Measurements from ENCODE around the gene CCDC14. TPM values are rescaled to one million over a fixed set of nuclear protein-coding genes. Genes with fewer than 3 reads are reported as not detected.

CCDC14 gene
- polyA plus RNA-seq, 1 donor (not counting 4 experiments of a cell fraction or from before 2014, with no cell fraction given) = 50.5 TPM

GRCh38 chr3:123920868-123921267 lies 40.2 kb downstream of the CCDC14 start:
- no peak overlapping the region for H3K9ac ChIP-seq (ENCODE audit: control insufficient read depth, extremely low read depth, insufficient read depth, low read length)
- H3K4me1 ChIP-seq (ENCODE audit: control insufficient read depth, extremely low read depth, insufficient read depth, low read length) = no peaks in the 10 kb centered on the region
- no peak overlapping the region for H2AFZ ChIP-seq (ENCODE audit: control insufficient read depth, low read length)
- no peak overlapping the region for H3K4me2 ChIP-seq (ENCODE audit: control insufficient read depth, extremely low read depth, insufficient read depth, low read depth, low read length)
- H3K9me1 ChIP-seq (ENCODE audit: control insufficient read depth, extremely low read depth, insufficient read depth, low read length) = no peaks in the 10 kb centered on the region
- no peaks in the 10 kb centered on the region for H3K9me3 ChIP-seq (ENCODE audit: control insufficient read depth, low read depth, low read length)
- H3K27ac ChIP-seq (ENCODE audit: control insufficient read depth, insufficient read depth, low read length) = no peak overlapping the region
- no peaks in the 10 kb centered on the region for H3K79me2 ChIP-seq (ENCODE audit: control insufficient read depth, insufficient read depth, low read length)
- TF ChIP-seq EZH2 (IDR thresholded peaks at IDR 0.05; ENCODE audit: low read length) = no peak
- TF ChIP-seq, protein P1, sequence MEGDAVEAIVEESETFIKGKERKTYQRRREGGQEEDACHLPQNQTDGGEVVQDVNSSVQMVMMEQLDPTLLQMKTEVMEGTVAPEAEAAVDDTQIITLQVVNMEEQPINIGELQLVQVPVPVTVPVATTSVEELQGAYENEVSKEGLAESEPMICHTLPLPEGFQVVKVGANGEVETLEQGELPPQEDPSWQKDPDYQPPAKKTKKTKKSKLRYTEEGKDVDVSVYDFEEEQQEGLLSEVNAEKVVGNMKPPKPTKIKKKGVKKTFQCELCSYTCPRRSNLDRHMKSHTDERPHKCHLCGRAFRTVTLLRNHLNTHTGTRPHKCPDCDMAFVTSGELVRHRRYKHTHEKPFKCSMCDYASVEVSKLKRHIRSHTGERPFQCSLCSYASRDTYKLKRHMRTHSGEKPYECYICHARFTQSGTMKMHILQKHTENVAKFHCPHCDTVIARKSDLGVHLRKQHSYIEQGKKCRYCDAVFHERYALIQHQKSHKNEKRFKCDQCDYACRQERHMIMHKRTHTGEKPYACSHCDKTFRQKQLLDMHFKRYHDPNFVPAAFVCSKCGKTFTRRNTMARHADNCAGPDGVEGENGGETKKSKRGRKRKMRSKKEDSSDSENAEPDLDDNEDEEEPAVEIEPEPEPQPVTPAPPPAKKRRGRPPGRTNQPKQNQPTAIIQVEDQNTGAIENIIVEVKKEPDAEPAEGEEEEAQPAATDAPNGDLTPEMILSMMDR (optimal IDR thresholded peaks at IDR 0.05 in 1 of 3, IDR thresholded peaks at IDR 0.05 in 1 of 3, conservative IDR thresholded peaks at IDR 0.05 in 1 of 3; ENCODE audit: extremely low read depth in 1 of 3, insufficient read depth in 2 of 3, low read length in 3 of 3) = no peak
- H3K27me3 ChIP-seq (ENCODE audit: control insufficient read depth, extremely low read depth, insufficient read depth, low read length) = no peaks in the 10 kb centered on the region
- H3K36me3 ChIP-seq (ENCODE audit: control insufficient read depth in 2 of 2, extremely low read depth in 1 of 2, insufficient read depth in 2 of 2, low read length in 2 of 2) = no peaks in the 10 kb centered on the region
- FAIRE-seq = no peak
- no peak for DNase-seq (ENCODE audit: low read depth, low spot score)
- H4K20me1 ChIP-seq (ENCODE audit: control insufficient read depth, extremely low read depth, insufficient read depth, low read length) = no peaks in the 10 kb centered on the region
- no peak overlapping the region for H3K4me3 ChIP-seq (ENCODE audit: control insufficient read depth in 2 of 3, extremely low read depth in 1 of 3, insufficient read depth in 2 of 3, low read depth in 1 of 3, low read length in 3 of 3)
- dilution Hi-C loops (cut with MboI; ENCODE audit: extremely low pct_ligation_motif_present, low sequenced_read_pairs) = no loop called here

DNA sequence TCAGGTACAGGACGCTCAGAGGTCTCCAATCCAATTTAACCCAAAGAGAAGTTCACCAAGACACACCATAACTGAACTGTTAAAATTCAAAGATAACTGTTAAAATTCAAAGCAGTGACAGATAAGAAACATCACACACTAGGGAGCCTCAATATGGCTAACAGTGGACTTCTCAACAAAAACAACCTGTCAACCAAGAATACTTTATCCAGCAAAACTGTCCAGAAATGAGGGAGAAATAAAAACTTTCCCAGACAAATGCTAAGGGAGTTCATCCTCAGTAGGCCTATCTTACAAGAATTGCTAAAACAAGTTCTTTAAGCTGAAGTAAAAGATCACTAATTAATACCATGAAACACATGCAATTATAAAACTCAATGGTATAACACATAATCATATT lies 40.6 kb downstream of the CCDC14 start:
- Histone ChIP-seq H3K9ac (ENCODE audit: control insufficient read depth, extremely low read depth, insufficient read depth, low read length) (no peak overlapping the region), H3K36me3 (ENCODE audit: control insufficient read depth in 2 of 2, extremely low read depth in 1 of 2, insufficient read depth in 2 of 2, low read length in 2 of 2) (peaks cover 0 to 1% of the 10 kb centered on the region in 2 experiments), H2AFZ (ENCODE audit: control insufficient read depth, low read length) (no peak overlapping the region), H3K9me1 (ENCODE audit: control insufficient read depth, extremely low read depth, insufficient read depth, low read length) (no peaks in the 10 kb centered on the region), H3K9me3 (ENCODE audit: control insufficient read depth, low read depth, low read length) (no peaks in the 10 kb centered on the region), H3K27me3 (ENCODE audit: control insufficient read depth, extremely low read depth, insufficient read depth, low read length) (no peaks in the 10 kb centered on the region), H4K20me1 (ENCODE audit: control insufficient read depth, extremely low read depth, insufficient read depth, low read length) (no peaks in the 10 kb centered on the region), H3K4me3 (ENCODE audit: control insufficient read depth in 2 of 3, extremely low read depth in 1 of 3, insufficient read depth in 2 of 3, low read depth in 1 of 3, low read length in 3 of 3) (no peak overlapping the region), H3K79me2 (ENCODE audit: control insufficient read depth, insufficient read depth, low read length) (no peaks in the 10 kb centered on the region), H3K27ac (ENCODE audit: control insufficient read depth, insufficient read depth, low read length) (no peak overlapping the region), H3K4me1 (ENCODE audit: control insufficient read depth, extremely low read depth, insufficient read depth, low read length) (no peaks in the 10 kb centered on the region), H3K4me2 (ENCODE audit: control insufficient read depth, extremely low read depth, insufficient read depth, low read depth, low read length) (no peak overlapping the region)
- DNase-seq (ENCODE audit: low read depth, low spot score) = no peak
- no peak for FAIRE-seq
- dilution Hi-C loops (cut with MboI; ENCODE audit: extremely low pct_ligation_motif_present, low sequenced_read_pairs) = no loop called here
- no peak for TF ChIP-seq EZH2 (IDR thresholded peaks at IDR 0.05; ENCODE audit: low read length)
- TF ChIP-seq, protein P1 (optimal IDR thresholded peaks at IDR 0.05 in 1 of 3, IDR thresholded peaks at IDR 0.05 in 1 of 3, conservative IDR thresholded peaks at IDR 0.05 in 1 of 3; ENCODE audit: extremely low read depth in 1 of 3, insufficient read depth in 2 of 3, low read length in 3 of 3) = no peak
